Caco-2 (cell line): ENCODE measurements around the gene ME3. TPM values are rescaled to one million over a fixed set of nuclear protein-coding genes. Genes with fewer than 3 reads are reported as not detected.

Experiments
- BruUV-seq: library from RNA; stranded (reverse); fragments of 400-500 nt; replicated peaks from 2 replicates; lab custom pipeline; 2021; lab: Mats Ljungman, UMichigan
- CTCF ChIA-PET: fragments of 300-600 bp; sonication (Branson Sonifier 250); formaldehyde crosslinking; loops from one replicate; lab custom pipeline; 2022; ENCODE audit warnings: antibody characterized with exemption; lab: Charles Lee
- POLR2A ChIA-PET: fragments of 300-600 bp; sonication (Branson Sonifier 250); formaldehyde crosslinking; loops from one replicate; lab custom pipeline; 2022; ENCODE audit warnings: antibody characterized with exemption; lab: Charles Lee
- DNase-seq, 2 experiments: peaks; one replicate each; pipeline versions ENCODE4 v3.0.0 to v3.0.0-alpha.2; 2020 to 2022
- H3K27me3 ChIP-seq: replicated peaks from 2 replicates; pipeline ENCODE4 v1.6.0; 2011; ENCODE audit warnings: low read length; ENCODE audit not compliant: control insufficient read depth, insufficient read depth
- H3K36me3 ChIP-seq: 2 replicates; pipeline ENCODE4 v1.5.1; 2011; ENCODE audit warnings: low read length; ENCODE audit not compliant: control insufficient read depth, insufficient read depth
- H3K4me1 ChIP-seq: fragments of 250-450 bp; sonication (Bioruptor Pico); 2 replicates; pipeline ENCODE4 v1.5.1; 2020; ENCODE audit warnings: mild to moderate bottlenecking
- H3K4me3 ChIP-seq: 2 replicates; pipeline ENCODE4 v1.5.1; 2011; ENCODE audit warnings: low read depth, mild to moderate bottlenecking, control low read depth, low read length
- H3K9me3 ChIP-seq: fragments of 250-450 bp; sonication (Bioruptor Pico); 2 replicates; pipeline ENCODE4 v1.5.1; 2020; ENCODE audit warnings: mild to moderate bottlenecking, moderate library complexity
- H3K27ac Mint-ChIP-seq: one replicate; pipeline ENCODE4 v1.8.0; 2022; ENCODE audit warnings: mixed read lengths; ENCODE audit not compliant: unreplicated experiment
- H3K27me3 Mint-ChIP-seq: one replicate; pipeline ENCODE4 v1.8.0; 2022; ENCODE audit warnings: mixed read lengths; ENCODE audit not compliant: insufficient read depth, unreplicated experiment
- H3K36me3 Mint-ChIP-seq: one replicate; pipeline ENCODE4 v1.8.0; 2022; ENCODE audit warnings: mild to moderate bottlenecking, mixed read lengths; ENCODE audit not compliant: insufficient read depth, unreplicated experiment
- H3K4me1 Mint-ChIP-seq: one replicate; pipeline ENCODE4 v1.8.0; 2022; ENCODE audit warnings: low read depth, mixed read lengths; ENCODE audit not compliant: unreplicated experiment
- H3K4me3 Mint-ChIP-seq: one replicate; pipeline ENCODE4 v1.8.0; 2022; ENCODE audit warnings: mild to moderate bottlenecking, moderate library complexity, mixed read lengths; ENCODE audit not compliant: unreplicated experiment
- H3K9me3 Mint-ChIP-seq: one replicate; pipeline ENCODE4 v1.8.0; 2022; ENCODE audit warnings: mixed read lengths; ENCODE audit not compliant: unreplicated experiment
- CTCF ChIP-seq, 2 experiments: fragments of 200-600 bp in 1 of 2; IDR thresholded peaks; 1 replicate in 1 of 2; 2 replicates in 1 of 2; pipeline versions ENCODE4 v1.5.1 to v1.8.0; 2011 to 2022; ENCODE audit warnings: antibody characterized with exemption in 1 of 2, control low read depth in 1 of 2, inconsistent platforms in 1 of 2, low read depth in 1 of 2, low read length in 1 of 2, mild to moderate bottlenecking in 1 of 2, moderate library complexity in 1 of 2; ENCODE audit not compliant: insufficient read depth in 1 of 2, severe bottlenecking in 1 of 2, unreplicated experiment in 1 of 2
- intact Hi-C: fragments of 100-400 bp; cut with micrococcal nuclease; formaldehyde crosslinking; loops from one replicate; pipeline ENCODE4 v1.10.0; 2022; ENCODE audit not compliant: unreplicated experiment
- total RNA-seq: library from RNA; stranded (reverse); gene quantifications from 2 replicates; pipeline ENCODE4 v1.2.3, GENCODE V29; 2022

The ME3 gene
- total RNA-seq, 1 experiment from 2014 or later = 32.8 TPM

DNA sequence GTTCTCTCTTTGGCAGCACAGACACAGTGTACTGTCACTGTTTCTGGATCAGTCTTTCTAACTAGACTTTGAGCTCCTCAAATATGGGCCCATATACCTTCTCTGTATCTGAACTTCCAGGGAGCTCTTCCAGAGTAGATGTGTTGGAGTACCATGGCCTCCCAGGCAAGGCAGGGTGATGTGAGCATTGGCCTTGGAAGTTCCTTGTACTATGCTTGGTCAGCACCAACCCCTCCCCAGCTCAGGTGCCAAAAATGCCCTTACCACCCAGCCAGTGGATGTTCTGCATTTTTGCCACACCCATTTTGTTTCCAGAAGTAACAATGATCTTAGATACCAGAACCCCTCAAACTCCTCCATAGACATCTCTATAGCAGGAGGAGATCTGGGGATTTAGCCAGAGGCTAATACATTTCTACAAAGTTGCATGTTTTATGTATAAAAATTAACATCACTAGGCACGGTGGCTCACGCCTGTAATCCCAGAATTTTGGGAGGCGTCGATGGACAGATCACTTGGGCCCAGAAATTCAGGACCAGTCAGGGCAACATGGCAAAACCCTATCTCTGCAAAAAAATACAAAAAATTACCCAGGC, 165.1 kb downstream of the ME3 start:
- Mint-ChIP-seq H3K36me3 (no peaks in the 10 kb centered on the region), H3K4me3 (no peak overlapping the region), H3K4me1 (peaks cover 6% of the 10 kb centered on the region), H3K9me3 (no peaks in the 10 kb centered on the region), H3K27ac (no peak overlapping the region), H3K27me3 (no peaks in the 10 kb centered on the region)
- H3K27me3 ChIP-seq = no peaks in the 10 kb centered on the region
- CTCF ChIA-PET = interaction anchor here (0.8 to 1.0 kb wide), 2 partner anchors 64 to 101 kb away, joined by 3 read pairs; no protein-coding TSS in a partner anchor
- POLR2A ChIA-PET = no interaction called here
- H3K4me3 ChIP-seq = no peak overlapping the region
- peaks cover 12% of the 10 kb centered on the region for H3K9me3 ChIP-seq
- intact Hi-C loops = no loop called here
- no peaks in the 10 kb centered on the region for H3K36me3 ChIP-seq
- TF ChIP-seq CTCF (IDR thresholded peaks at IDR 0.05; ENCODE audit: insufficient read depth in 1 of 2, low read depth in 1 of 2, low read length in 1 of 2, severe bottlenecking in 1 of 2, unreplicated experiment in 1 of 2) = no peak
- DNase-seq = no peak
- peaks cover 64% of the 10 kb centered on the region for H3K4me1 ChIP-seq
- BruUV-seq = no TSS peak

DNA sequence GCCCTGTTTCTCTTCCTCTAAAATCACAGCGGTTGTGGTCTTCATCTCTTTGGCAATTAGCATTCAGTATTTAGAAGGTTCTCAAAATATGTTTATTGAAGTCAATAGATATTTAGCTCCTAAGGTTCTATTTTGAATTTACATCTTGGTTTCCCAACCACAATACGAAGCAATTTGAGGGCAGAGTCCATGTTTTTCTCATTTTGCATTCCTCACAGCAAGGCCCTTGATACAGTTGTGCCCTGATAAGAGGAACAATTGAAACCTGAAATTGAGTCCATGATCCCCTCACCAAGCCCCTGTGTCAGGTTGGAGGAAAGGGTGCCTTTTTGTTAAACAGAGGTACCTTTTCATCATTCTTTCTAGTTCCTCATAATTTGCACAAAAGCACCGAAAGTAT, 166.2 kb downstream of the ME3 start:
- no peak for TF ChIP-seq CTCF (IDR thresholded peaks at IDR 0.05; ENCODE audit: insufficient read depth in 1 of 2, low read depth in 1 of 2, low read length in 1 of 2, severe bottlenecking in 1 of 2, unreplicated experiment in 1 of 2)
- no TSS peak for BruUV-seq
- no peak for DNase-seq
- peaks cover 64% of the 10 kb centered on the region for H3K4me1 ChIP-seq
- Mint-ChIP-seq H3K36me3 (no peaks in the 10 kb centered on the region), H3K27ac (no peak overlapping the region), H3K27me3 (no peaks in the 10 kb centered on the region), H3K4me3 (no peak overlapping the region), H3K4me1 (peaks cover 6% of the 10 kb centered on the region), H3K9me3 (no peaks in the 10 kb centered on the region)
- peaks cover 1% of the 10 kb centered on the region; the same call in 1 of the 2 replicates for H3K9me3 ChIP-seq
- no peak overlapping the region for H3K4me3 ChIP-seq
- POLR2A ChIA-PET = no interaction called here
- intact Hi-C loops = no loop called here
- H3K36me3 ChIP-seq = no peaks in the 10 kb centered on the region
- no peaks in the 10 kb centered on the region for H3K27me3 ChIP-seq
- CTCF ChIA-PET = interaction anchor here (1.0 kb wide), 1 partner anchor 102 kb away, joined by 3 read pairs; no protein-coding TSS in a partner anchor

DNA sequence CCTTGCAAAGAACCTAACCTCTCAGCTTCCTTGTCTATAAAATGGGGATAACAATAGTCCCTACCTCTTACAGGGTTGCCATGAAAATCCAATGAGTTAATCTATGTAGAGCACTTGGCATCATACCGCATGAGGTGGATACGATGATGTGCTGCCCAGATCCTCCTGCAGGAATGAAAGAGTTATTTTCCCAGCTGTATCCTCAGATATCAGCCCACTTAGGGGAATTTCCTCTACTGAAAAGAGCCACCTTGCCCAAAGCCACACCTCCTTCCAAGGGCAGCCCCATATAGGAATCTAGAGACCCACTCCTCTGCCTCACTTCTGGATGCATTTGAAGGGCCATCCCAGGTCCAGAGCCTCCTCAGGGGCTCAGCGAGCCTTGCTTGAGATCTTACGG, 169.3 kb downstream of the ME3 start:
- Histone ChIP-seq H3K9me3 (no peaks in the 10 kb centered on the region), H3K27me3 (no peaks in the 10 kb centered on the region), H3K4me3 (no peak overlapping the region), H3K36me3 (no peaks in the 10 kb centered on the region), H3K4me1 (peaks cover 61% of the 10 kb centered on the region)
- H3K9me3 Mint-ChIP-seq = no peaks in the 10 kb centered on the region
- peaks cover 6% of the 10 kb centered on the region for H3K4me1 Mint-ChIP-seq
- no peak for TF ChIP-seq CTCF (IDR thresholded peaks at IDR 0.05; ENCODE audit: insufficient read depth in 1 of 2, low read depth in 1 of 2, low read length in 1 of 2, severe bottlenecking in 1 of 2, unreplicated experiment in 1 of 2)
- no peak overlapping the region for H3K4me3 Mint-ChIP-seq
- no peak overlapping the region for H3K27ac Mint-ChIP-seq
- BruUV-seq = no TSS peak
- CTCF ChIA-PET = no interaction called here
- H3K36me3 Mint-ChIP-seq = no peaks in the 10 kb centered on the region
- H3K27me3 Mint-ChIP-seq = no peaks in the 10 kb centered on the region
- no peak for DNase-seq
- POLR2A ChIA-PET = no interaction called here
- intact Hi-C loops = no loop called here
